Measurements from ENCODE around the gene VTA1.

- TF ChIP-seq CTCF (IDR thresholded peaks at IDR 0.05) (no peak), POLR2AphosphoS5 (IDR thresholded peaks at IDR 0.05) (no peak), POLR2A (IDR thresholded peaks at IDR 0.05; ENCODE audit: low read depth) (no peak), EP300 (IDR thresholded peaks at IDR 0.05) (no peak)
These were observed 88.7 kb downstream of the VTA1 start for GRCh38 chr6:142235791-142236190.

Data from esophagus muscularis mucosa (tissue), 4 donors.